Small intestine (tissue), 7 donors: ENCODE data around the gene FLNC. TPM values are rescaled to one million over a fixed set of nuclear protein-coding genes. Genes with fewer than 3 reads are reported as not detected.
A peak's percentile ranks its signal among the peaks of the same experiment; 100 is the strongest.

Experiments used
- DNase-seq, 2 donors: peaks; one replicate each; pipeline versions ENCODE4 v3.0.0 to v3.0.0-alpha.2; 2013
- FAIRE-seq: peaks from 2 replicates; lab custom pipeline; 2012; peaks lifted over from hg19 to GRCh38; lab: Jason Lieb, UNC
- H3K27ac ChIP-seq, 3 donors: one replicate each; pipeline ENCODE4 v1.5.1; 2013; ENCODE audit warnings: low read length in 2 of 3, mild to moderate bottlenecking in 2 of 3, control low read depth in 1 of 3, inconsistent platforms in 1 of 3, low read depth in 1 of 3, moderate library complexity in 1 of 3
- H3K27me3 ChIP-seq, 3 donors: one replicate each; pipeline ENCODE4 v1.6.1; 2013; ENCODE audit warnings: low read length in 3 of 3, inconsistent platforms in 1 of 3; ENCODE audit not compliant: control insufficient read depth in 3 of 3, insufficient read depth in 3 of 3
- H3K36me3 ChIP-seq, 3 donors: one replicate each; pipeline ENCODE4 v1.6.1; 2013; ENCODE audit warnings: low read length in 3 of 3, inconsistent platforms in 1 of 3, low read depth in 1 of 3, mild to moderate bottlenecking in 1 of 3, moderate library complexity in 1 of 3; ENCODE audit not compliant: control insufficient read depth in 3 of 3, insufficient read depth in 2 of 3
- H3K4me1 ChIP-seq, 3 donors: one replicate each; pipeline ENCODE4 v1.6.1; 2013; ENCODE audit warnings: low read length in 2 of 3, inconsistent platforms in 1 of 3, low read depth in 1 of 3, mild to moderate bottlenecking in 1 of 3, moderate library complexity in 1 of 3; ENCODE audit not compliant: control insufficient read depth in 3 of 3, insufficient read depth in 2 of 3
- H3K4me3 ChIP-seq, 3 donors: one replicate each; pipeline ENCODE4 v1.5.1; 2013; ENCODE audit warnings: low read length in 3 of 3, control low read depth in 1 of 3, inconsistent platforms in 1 of 3, low read depth in 1 of 3, mild to moderate bottlenecking in 1 of 3, moderate library complexity in 1 of 3
- H3K9me3 ChIP-seq, 2 donors: one replicate each; pipeline ENCODE4 v1.6.1; 2013; ENCODE audit warnings: low read depth in 1 of 2, low read length in 1 of 2; ENCODE audit not compliant: control insufficient read depth in 2 of 2, insufficient read depth in 1 of 2
- WGBS, 3 donors: extraction: QIAGEN DNeasy Blood & Tissue Kit; methylation state at CpG; one replicate each; pipeline ENCODE4 v1.1.7; 2013; 5-methylcytosine and 5-hydroxymethylcytosine counted together
- polyA plus RNA-seq, 4 donors: library from polyadenylated mRNA; stranded (reverse) in 3 of 4; unstranded in 1 of 4; fragments of 200-250 nt in 3 of 4; fragments of 120-200 nt in 1 of 4; gene quantifications; one replicate each; pipeline versions ENCODE4 v1.2.1 to v1.2.3, GENCODE V29; 2013
- donor health status: healthy with polysubstance abuse.
- donor health status: control.
- donor health status: control.
- donor health status: Bipolar disorder and iron deficiency.
- donor health status: healthy.

Gene FLNC
- polyA plus RNA-seq, 4 donors, result 8.1 to 31.9 (median 11.5) TPM

DNA sequence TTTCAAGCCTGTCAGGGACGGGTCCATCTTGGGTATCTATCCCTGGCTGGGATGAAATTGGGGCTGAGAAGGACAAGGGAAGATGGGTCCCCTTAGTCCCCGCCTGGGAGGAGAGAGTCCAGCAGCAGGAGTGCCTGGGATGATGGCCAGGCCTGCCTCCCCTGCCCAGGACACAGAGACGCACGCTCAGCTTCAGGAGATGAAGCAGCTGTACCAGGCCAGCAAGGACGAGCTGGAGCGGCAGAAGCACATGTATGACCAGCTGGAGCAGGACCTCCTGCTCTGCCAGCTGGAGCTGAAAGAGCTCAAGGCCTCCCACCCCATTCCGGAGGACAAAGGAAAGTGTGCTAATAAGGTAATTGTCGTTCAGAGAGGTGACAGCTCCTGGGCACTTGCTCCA, 23.0 kb upstream of the FLNC start:
- WGBS, 3 donors, result 83 to 90% (median 85%) methylated on average over 8 of the region's 8 CpGs
- Histone ChIP-seq H3K27me3 (no peaks in the 10 kb centered on the region), H3K4me3 (no peak overlapping the region), H3K4me1 (no peaks in the 10 kb centered on the region), H3K9me3 (no peaks in the 10 kb centered on the region), H3K36me3 (peaks cover 0 to 9% (median 0%) of the 10 kb centered on the region in 3 donors), H3K27ac (no peak overlapping the region)
- no peak for DNase-seq
- no peak for FAIRE-seq

DNA sequence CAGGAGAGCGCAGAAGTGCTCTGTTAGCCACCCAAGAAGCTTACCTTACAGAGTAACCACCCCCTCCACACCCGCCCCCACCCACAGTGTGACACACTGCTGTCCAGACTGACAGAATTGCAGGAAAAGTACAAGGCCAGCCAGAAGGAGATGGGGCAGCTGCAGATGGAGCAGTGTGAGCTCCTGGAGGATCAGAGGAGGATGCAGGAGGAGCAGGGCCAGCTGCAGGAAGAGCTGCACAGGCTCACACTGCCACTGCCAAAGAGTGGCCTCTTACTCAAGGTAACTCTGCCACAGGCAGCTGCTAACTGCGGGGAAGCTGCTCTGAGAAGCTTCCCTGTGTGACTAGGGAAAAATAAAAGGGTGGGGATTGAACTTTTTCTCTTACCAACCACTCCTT, 20.8 kb upstream of the FLNC start:
- H3K36me3 ChIP-seq, result peaks cover 0 to 9% (median 0%) of the 10 kb centered on the region in 3 donors
- H3K9me3 ChIP-seq, result no peaks in the 10 kb centered on the region
- 75 to 86% (median 82%) methylated on average over 3 of the region's 3 CpGs for WGBS, 3 donors
- DNase-seq (no peak), FAIRE-seq (no peak)
- no peaks in the 10 kb centered on the region for H3K27me3 ChIP-seq
- peaks cover 0 to 9% (median 0%) of the 10 kb centered on the region in 3 donors for H3K4me1 ChIP-seq
- H3K27ac ChIP-seq, result no peak overlapping the region
- H3K4me3 ChIP-seq, result no peak overlapping the region

GRCh38 chr7:128810473-128810872, 19.7 kb upstream of the FLNC start:
- no peak overlapping the region for H3K27ac ChIP-seq

DNA sequence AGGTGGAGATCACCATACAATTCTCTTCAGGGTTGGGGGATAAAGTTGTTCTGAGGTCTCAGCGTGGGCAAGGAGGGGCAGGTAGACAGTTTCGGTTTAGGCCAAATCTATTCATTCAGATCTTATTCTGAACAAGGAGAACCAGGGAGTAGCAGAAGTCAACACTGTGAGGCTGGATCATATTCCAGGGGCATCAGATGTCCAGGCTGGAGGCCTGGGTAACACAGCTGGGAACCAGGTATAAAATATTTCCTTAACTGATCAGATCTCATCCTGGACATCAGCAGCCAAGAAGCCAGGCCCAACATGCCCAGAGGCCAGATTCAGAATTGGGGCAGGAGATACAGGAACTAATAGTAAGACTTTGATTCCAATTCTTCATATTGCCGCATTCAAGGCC, 19.2 kb upstream of the FLNC start:
- Histone ChIP-seq H3K27me3 (no peaks in the 10 kb centered on the region), H3K27ac (no peak overlapping the region), H3K36me3 (peaks cover 0 to 6% (median 0%) of the 10 kb centered on the region in 3 donors), H3K4me1 (peaks cover 0 to 9% (median 0%) of the 10 kb centered on the region in 3 donors), H3K9me3 (no peaks in the 10 kb centered on the region), H3K4me3 (no peak overlapping the region)
- no peak for DNase-seq
- WGBS, 3 donors, result 84 to 92% (median 92%) methylated on average over 3 of the region's 3 CpGs
- FAIRE-seq, result no peak

More at GRCh38 chr7:128810473-128810872, 19.7 kb upstream of the FLNC start:
- DNase-seq (no peak), FAIRE-seq (no peak)
- H3K4me1 ChIP-seq, result peaks cover 0 to 9% (median 0%) of the 10 kb centered on the region in 3 donors
- H3K36me3 ChIP-seq, result peaks cover 0 to 6% (median 0%) of the 10 kb centered on the region in 3 donors
- H3K9me3 ChIP-seq, result no peaks in the 10 kb centered on the region
- no peak overlapping the region for H3K4me3 ChIP-seq
- WGBS, 3 donors, result 86 to 90% (median 87%) methylated on average over 2 of the region's 2 CpGs
- no peaks in the 10 kb centered on the region for H3K27me3 ChIP-seq

GRCh38 chr7:128811631-128812430, 18.4 kb upstream of the FLNC start:
- H3K27ac ChIP-seq, result no peak overlapping the region

DNA sequence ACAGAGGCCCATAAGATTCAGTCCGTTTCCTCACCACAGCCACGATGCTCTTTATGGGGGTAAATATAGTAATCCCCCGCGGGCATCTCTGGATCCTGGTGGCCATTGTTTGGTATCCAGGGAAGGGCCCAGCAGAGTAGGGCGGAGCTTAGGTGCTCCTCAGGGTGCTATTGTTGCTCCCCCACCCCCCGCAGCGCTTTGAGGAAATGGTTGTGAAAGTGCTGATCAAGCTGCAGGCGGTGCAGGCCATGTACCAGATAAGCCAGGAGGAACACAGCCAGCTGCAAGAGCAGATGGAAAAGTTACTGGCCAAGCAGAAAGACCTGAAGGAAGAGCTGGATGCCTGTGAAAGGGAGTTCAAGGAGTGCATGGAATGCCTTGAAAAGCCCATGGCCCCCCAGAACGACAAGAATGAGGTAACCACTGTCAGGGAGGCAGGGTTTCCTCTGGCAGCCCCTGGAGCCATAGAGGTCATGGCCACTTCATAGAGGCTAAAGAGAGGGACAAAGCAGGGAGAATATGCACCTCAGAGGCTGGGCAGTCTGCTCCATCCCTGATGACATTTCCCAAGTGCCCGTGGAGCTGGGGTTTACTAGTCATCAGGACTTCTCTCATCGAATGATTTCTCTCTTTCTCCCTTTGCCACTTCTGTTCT, 17.6 kb upstream of the FLNC start:
- FAIRE-seq, result no peak
- peak; percentile 37 to 59 for DNase-seq
- H3K9me3 ChIP-seq, result no peaks in the 10 kb centered on the region
- no peak overlapping the region for H3K27ac ChIP-seq
- WGBS, 3 donors, result 33 to 52% (median 42%) methylated on average over 11 of the region's 11 CpGs
- no peaks in the 10 kb centered on the region for H3K27me3 ChIP-seq
- H3K4me3 ChIP-seq, result no peak overlapping the region
- H3K4me1 ChIP-seq, result peaks cover 0 to 9% (median 0%) of the 10 kb centered on the region in 3 donors
- peaks cover 0 to 6% (median 0%) of the 10 kb centered on the region in 3 donors for H3K36me3 ChIP-seq

More at GRCh38 chr7:128811631-128812430, 18.4 kb upstream of the FLNC start:
- DNase-seq (no peak), FAIRE-seq (no peak)
- Histone ChIP-seq H3K36me3 (peaks cover 0 to 6% (median 0%) of the 10 kb centered on the region in 3 donors), H3K4me1 (peaks cover 0 to 9% (median 0%) of the 10 kb centered on the region in 3 donors), H3K4me3 (no peak overlapping the region), H3K9me3 (no peaks in the 10 kb centered on the region), H3K27me3 (no peaks in the 10 kb centered on the region)
- WGBS, 3 donors, result 87 to 94% (median 90%) methylated on average over 11 of the region's 11 CpGs

- Histone ChIP-seq H3K36me3 (peaks cover 0 to 6% (median 0%) of the 10 kb centered on the region in 3 donors), H3K9me3 (no peaks in the 10 kb centered on the region), H3K27ac (no peak overlapping the region), H3K27me3 (no peaks in the 10 kb centered on the region), H3K4me1 (peaks cover 0 to 9% (median 0%) of the 10 kb centered on the region in 3 donors), H3K4me3 (no peak overlapping the region)
- DNase-seq (no peak), FAIRE-seq (no peak)
- WGBS, 3 donors, result 86 to 90% (median 88%) methylated on average over 6 of the region's 6 CpGs
Observed at GRCh38 chr7:128814499-128814898, 15.7 kb upstream of the FLNC start.

DNA sequence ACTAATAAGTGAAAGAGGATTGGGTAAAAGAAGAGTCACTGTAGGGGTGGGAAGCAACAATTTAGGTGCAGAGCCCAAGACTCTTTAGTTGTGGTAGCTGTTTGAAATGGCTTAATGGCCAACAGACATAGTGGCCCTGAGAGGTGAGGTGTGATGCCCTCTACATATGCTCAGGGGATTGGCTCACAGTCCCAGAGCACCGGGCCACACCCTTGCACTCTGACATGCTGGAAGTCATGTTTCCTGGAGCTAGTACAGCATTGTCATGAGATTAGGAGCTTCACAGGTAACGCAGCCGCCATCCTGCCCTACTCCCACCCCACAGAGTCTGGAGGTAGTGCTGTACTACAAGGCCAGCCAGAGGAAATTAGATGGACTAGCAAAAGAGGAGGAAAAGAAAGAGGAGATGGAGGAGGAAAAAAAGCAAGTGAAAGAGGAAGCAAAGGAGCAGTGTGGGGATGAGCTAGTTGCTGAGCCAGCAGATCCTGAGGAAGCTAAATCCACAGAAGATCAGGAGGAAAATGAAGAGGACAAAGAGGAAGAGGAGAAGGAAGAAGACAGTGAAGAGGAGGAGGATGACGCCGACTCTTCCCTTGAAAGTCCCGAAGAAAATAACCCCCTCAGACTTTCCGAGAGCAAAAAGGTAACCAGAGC, 14.8 kb upstream of the FLNC start:
- no peak overlapping the region for H3K27ac ChIP-seq
- no peaks in the 10 kb centered on the region for H3K9me3 ChIP-seq
- H3K4me1 ChIP-seq, result peaks cover 0 to 9% (median 0%) of the 10 kb centered on the region in 3 donors
- DNase-seq (peak; percentile 28 to 33), FAIRE-seq (no peak)
- no peak overlapping the region for H3K4me3 ChIP-seq
- WGBS, 3 donors, result 69 to 79% (median 75%) methylated on average over 7 of the region's 7 CpGs
- no peaks in the 10 kb centered on the region for H3K27me3 ChIP-seq
- H3K36me3 ChIP-seq, result peaks cover 0 to 4% (median 0%) of the 10 kb centered on the region in 3 donors
